Right renal cortex interstitium (tissue), 3 donors: ENCODE data around the gene FMN1. TPM values are rescaled to one million over a fixed set of nuclear protein-coding genes. Genes with fewer than 3 reads are reported as not detected.

Source experiments
- DNase-seq, 3 donors: peaks; one replicate each; pipeline ENCODE4 v3.0.0-alpha.2; 2013; ENCODE audit warnings: low read depth in 3 of 3, low spot score in 2 of 3
- polyA plus RNA-seq, 3 donors: library from polyadenylated mRNA; unstranded; fragments of 120-200 nt; gene quantifications; one replicate each; pipeline ENCODE4 v1.2.1, GENCODE V29; 2013; ENCODE audit not compliant: insufficient read length in 3 of 3

The FMN1 gene
- polyA plus RNA-seq, 3 donors: 14.2 to 18.6 (median 16.4) TPM

DNA sequence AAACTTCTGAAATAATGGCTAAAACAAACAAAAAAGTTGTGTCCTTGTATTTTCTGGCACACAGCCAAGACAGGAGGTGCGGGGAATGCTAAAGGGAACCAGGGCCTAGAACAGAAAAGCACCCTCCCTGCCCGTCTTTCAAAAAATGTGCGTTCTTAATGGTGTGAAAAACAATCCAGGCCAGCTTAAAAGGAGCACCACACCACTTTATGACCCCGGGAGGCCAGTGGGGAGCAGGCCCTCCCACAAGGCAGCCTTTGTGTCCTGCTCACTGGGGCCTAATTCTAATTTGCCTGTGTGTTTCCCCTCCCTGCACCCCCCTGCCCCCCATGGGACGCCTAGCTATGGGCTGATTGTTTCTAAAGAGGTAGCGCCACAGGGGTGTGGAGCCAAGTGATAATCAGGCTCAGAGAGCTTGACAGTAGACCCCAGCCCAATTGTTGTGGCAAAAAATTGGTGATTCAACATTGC is 295.4 kb downstream of the FMN1 start:
- DNase-seq: no peak

- DNase-seq: no peak
These were observed 296.1 kb downstream of the FMN1 start for GRCh38 chr15:32898414-32898813.

GRCh38 chr15:32893421-32893820 is 301.1 kb downstream of the FMN1 start:
- DNase-seq: no peak

- DNase-seq: no peak
These were observed 305.3 kb downstream of the FMN1 start for GRCh38 chr15:32889214-32889613.

GRCh38 chr15:32888221-32888761 is 306.2 kb downstream of the FMN1 start:
- DNase-seq: no peak

GRCh38 chr15:32887090-32887489 is 307.4 kb downstream of the FMN1 start:
- no peak for DNase-seq

DNA sequence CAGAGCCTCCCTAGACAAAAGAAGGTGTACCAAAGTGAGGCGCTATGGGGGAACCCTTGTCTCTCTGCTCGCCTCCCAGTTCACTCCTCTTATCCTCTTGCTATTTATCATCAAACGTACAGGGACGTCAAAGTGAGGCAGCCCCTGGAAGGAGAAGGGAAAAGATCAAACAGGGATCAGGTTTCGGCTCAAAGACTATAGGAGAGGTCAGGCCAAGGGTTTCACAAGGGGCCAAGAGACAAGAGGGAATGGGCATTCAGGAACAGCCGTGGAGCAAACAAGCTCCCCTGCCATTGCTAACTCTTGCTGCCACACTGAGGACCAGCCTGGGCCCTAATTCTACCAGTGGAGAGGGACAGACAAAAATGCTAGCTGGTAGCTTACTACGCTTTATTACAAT is 308.1 kb downstream of the FMN1 start:
- no peak for DNase-seq

DNA sequence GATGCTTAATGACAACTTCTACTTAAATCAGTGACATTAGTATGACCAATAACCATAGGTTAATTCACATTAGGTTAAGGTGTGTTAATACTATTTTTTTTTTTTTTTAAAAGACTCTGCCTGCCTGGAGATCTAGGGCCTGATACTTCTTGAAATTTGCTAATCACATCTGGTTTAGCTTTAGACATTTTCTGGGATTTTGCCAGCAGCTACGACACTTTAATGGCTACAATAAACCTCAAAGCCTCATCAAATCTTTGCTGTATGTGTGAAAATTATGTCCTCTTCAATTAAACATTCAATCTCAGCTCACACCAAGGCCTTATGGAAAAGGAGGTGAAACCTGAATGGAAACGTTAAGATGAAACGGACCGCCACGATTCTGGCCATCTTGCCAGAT is 308.8 kb downstream of the FMN1 start:
- no peak for DNase-seq

DNA sequence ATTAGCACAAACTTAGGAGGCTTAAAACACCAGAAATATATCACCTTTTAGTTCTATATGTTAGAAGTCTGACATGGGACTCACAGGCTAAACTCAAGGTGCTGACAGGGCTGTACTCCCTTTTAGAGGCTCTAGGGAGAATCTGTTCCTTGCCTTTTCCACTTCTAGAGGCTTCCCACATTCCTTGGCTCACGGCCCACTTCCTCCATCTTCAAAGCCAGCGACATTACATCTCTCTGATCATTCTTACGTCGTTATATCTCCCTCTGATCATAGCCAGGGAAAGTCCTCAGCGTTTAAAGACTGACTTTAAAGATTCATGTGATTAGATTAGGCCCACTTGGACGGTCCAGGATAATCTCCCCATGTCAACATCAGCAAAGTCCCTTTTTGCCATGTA is 310.4 kb downstream of the FMN1 start:
- no peak for DNase-seq

DNA sequence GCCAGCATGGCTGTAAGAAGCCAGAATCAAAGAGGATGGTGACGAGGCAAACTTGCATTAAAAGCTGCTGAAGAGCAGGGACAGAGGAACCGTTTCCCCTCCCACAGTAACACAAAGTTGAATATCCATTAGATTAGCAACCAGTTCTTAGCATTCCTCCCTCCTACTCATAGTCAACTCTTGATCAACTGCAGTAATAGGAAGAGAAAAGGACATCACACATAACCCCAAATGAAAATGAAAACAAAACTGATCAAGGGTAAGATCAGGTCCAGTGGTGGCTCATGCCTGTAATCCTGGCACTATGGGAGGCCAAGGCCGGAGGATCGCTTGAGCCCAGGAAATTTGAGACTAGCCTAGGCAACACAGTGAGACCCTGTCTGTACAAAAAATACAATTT is 311.6 kb downstream of the FMN1 start:
- DNase-seq: no peak

- no peak for DNase-seq
These were observed 313.0 kb downstream of the FMN1 start for GRCh38 chr15:32881528-32881927.

DNA sequence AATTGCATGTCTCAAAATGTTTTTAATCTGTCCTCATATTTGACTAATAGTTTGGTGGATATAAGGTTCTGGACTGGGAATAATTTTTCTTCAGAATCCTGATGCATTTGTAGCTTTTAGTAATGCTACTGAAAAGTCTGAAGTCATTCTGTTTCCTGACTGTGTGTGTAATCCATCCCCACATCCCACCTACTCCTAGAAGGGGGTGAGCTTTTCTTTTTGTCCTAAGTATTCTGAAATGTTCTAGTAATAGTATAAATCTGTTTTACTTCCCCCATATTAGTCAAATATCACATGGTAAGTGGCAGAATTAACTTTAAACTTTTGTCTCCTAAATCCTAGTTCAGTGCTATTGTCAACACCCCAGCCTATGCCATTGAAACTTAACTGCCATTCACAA is 313.9 kb downstream of the FMN1 start:
- DNase-seq: no peak

DNA sequence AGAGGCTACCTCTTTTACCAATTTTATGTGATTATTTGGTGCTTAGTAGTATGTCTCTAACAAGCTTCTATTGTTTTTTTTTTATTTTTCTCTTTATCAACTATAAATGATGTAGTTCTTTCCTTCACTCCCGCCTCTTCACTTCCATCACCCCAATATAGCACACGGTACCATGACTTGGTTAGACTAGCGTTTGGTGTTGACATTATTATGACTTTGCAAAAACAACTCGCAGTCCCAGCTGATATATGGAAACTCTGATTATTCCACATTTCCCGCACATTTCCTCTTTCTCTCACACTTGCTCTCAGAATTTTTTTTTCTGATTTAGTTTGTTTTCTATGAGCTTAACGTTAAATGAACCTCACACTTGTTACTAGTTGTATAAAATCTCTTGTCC is 314.5 kb downstream of the FMN1 start:
- no peak for DNase-seq

DNA sequence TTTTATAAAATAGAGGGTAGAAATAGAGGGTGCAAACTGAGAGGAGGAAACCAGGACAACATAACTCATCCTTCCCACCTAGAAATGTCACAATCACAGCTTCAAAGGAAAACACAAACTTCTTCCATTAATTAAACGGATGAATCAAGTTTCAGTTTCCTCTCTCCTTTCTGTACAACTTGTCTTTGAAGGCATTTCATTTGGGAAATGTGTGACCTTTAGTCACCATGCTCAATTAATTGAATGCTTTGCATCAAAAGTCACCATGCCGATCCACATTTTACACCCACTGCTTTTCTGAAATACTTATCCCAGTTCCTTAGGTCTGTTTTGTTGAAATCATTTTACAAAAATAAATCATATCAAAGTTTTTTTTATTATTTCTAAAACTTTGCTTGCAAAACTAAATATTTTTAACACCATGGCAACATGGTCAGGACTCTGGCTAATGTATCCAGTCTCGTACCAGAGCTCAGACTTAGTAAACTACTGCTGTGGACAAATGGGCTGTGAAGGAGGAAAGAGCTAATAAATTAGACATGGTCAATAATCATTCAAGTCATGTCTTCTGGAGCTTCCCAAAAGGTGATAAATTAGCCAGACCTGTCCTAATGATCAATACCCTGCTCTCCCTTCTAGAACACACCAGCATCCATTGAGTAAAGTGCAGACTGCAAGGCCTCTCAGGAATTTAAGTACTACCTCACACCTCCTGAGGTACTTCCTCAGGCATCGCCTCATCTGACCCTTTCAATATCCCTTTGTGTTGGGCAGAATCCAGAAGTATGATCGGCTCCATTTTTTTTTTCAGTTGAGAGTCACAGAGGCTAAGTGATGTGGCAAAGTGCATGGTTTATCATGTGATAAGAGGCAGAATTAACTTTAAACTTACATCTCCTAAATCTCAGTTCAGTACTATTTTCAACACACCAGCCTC is 315.4 kb downstream of the FMN1 start:
- no peak for DNase-seq

DNA sequence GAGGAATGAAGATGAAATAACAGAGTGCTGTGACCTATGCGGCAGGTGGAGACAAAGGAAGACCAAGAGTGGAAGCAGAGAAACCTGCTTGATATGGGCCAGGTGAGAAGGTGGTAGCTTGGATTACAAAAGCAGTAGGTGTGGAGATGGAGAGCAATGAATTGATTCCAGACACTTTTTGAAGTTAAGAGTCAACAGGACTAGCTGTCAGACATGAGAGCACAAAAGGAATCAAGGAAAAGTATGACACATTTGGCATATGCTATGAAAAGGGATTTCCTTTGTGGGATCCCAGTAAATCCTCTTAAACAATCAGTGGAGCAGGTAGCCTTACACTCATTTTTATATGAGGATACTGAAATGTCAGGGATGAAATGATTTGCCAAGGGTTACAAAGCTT is 316.2 kb downstream of the FMN1 start:
- no peak for DNase-seq

GRCh38 chr15:32877252-32878019 is 317.1 kb downstream of the FMN1 start:
- no peak for DNase-seq

- DNase-seq: no peak
These were observed 321.0 kb downstream of the FMN1 start for GRCh38 chr15:32873284-32874114.

- DNase-seq: no peak
These were observed 321.8 kb downstream of the FMN1 start for GRCh38 chr15:32872621-32873283.

DNA sequence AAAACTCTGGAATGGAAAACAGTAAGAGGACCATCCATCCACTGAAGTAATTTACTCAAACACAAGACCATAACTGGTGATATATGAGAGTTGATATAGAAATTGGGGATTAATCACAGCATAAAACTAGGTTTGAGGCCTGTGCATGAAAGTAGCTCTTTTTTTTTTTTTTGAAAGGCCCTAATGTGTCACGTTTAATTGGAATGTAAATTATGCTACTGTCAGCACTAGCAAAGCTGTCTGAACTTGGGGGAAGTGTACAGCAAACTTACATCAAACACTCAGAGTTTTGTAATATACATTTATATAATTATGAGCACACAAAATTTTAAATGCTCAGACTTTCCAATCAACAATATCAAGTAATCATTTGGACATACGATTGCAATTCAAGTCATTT is 322.6 kb downstream of the FMN1 start:
- DNase-seq: no peak
